GM18858 (cell line): ENCODE measurements around the gene P2RX2.
"Not testable (repeated sequence)": the region's sequence is repeated elsewhere in the genome, so short reads cannot be mapped to it uniquely, and the experiment has no call there.

Experiments
- ATAC-seq: cut with Tn5 transposase; IDR thresholded peaks from one replicate; pipeline ENCODE4 v1.9.1; 2021; ENCODE audit not compliant: unreplicated experiment

The P2RX2 gene

GRCh38 chr12:132583411-132583710 lies 35.2 kb upstream of the P2RX2 start:
- ATAC-seq: no peak

GRCh38 chr12:132583736-132584135 lies 34.8 kb upstream of the P2RX2 start:
- ATAC-seq: no peak

DNA sequence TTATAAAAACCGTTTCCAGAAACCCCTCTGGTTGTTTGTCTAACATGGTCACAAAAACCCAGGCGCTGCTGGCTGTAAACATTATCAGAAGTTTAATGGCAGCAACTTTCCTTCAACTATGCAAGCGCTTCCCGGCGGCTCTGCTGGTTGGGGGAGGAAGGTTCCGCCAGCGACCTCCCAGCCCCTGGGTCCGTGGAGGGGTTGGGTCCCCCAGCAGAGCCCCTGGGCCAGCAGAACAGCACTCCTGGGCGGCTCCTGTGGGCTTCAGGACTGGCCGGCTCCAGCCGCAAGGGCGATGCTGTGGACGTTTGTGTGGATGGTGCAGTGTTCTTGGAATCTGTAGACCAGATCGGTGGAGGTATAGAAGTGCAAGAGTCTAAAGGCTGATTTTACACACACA lies 34.1 kb upstream of the P2RX2 start:
- no peak for ATAC-seq

DNA sequence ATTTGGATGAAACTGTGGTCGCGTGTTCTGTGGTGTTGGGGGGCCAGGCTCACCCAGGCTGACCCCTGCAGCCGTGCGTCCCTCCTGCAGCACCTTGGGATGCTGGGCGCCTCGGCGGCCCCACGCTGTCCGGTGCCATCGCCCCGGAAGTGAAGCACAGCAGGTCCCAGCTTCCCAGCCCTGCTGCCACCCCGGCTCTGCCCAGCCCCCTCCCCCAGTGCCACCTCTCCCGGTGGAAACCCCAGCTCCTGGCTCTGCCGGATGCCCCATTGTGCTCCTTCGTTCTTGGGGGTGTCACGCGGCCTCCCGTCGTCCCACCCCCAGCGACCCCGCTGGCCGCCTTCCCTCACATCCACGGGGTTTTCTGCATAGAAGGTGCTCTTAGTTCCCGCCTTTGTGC lies 33.4 kb upstream of the P2RX2 start:
- ATAC-seq: no peak

DNA sequence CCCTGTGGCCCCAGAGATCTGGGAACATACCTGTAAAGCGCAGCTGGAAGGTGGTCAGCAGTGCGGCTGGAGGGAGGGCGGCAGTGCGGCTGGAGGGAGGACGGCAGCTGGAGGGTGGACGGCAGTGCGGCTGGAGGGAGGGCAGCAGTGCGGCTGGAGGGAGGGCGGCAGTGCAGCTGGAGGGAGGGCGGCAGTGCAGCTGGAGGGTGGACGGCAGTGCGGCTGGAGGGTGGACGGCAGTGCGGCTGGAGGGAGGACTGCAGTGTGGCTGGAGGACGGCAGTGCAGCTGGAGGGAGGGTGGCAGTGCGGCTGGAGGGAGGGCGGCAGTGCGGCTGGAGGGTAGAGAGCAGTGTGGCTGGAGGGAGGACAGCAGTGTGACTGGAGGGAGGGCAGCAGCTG lies 31.6 kb upstream of the P2RX2 start:
- no peak for ATAC-seq

GRCh38 chr12:132587781-132588180 lies 30.8 kb upstream of the P2RX2 start:
- ATAC-seq: no peak

GRCh38 chr12:132588319-132588718 lies 30.3 kb upstream of the P2RX2 start:
- no peak for ATAC-seq

GRCh38 chr12:132588821-132589669 lies 29.5 kb upstream of the P2RX2 start:
- no peak for ATAC-seq

DNA sequence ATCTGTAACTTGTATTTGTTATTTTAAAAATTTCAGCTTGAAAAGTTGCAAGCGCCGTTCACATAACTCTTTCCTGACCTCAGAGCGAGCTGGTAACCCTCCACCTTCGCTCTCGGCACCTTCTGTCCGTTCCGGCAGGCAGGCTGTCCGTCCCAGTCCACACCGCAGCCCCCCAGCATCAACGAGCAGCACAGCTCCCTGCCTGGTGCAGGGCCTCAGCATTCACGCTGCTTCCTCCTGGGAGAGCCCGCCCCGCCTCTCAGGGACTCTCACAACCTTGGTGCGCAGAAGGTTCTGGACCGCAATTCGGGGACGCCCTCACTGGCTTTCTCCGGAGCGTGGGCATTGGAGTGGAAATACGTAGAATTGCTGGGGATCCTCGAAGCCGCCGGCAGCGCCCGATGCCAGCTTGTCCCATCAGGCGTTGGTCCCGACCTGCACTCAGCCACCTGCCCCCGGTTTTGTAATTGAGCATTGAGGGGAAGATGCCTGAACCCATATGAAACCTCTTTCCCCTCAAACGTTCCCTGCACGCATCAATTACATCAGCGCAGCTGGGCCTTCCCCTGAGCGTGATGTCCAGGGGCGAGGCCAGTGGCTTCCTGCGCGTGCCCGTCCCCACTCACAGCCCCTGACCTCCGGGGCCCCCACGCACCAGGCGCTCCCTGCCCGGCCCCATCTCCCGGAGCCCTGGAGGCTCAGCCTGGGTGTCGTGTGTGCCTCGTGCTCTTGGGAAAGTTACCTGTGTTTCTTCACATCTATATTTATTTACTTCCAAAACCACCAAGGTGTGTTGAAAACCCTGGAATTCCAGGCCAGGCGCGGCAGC lies 27.3 kb upstream of the P2RX2 start:
- no peak for ATAC-seq

DNA sequence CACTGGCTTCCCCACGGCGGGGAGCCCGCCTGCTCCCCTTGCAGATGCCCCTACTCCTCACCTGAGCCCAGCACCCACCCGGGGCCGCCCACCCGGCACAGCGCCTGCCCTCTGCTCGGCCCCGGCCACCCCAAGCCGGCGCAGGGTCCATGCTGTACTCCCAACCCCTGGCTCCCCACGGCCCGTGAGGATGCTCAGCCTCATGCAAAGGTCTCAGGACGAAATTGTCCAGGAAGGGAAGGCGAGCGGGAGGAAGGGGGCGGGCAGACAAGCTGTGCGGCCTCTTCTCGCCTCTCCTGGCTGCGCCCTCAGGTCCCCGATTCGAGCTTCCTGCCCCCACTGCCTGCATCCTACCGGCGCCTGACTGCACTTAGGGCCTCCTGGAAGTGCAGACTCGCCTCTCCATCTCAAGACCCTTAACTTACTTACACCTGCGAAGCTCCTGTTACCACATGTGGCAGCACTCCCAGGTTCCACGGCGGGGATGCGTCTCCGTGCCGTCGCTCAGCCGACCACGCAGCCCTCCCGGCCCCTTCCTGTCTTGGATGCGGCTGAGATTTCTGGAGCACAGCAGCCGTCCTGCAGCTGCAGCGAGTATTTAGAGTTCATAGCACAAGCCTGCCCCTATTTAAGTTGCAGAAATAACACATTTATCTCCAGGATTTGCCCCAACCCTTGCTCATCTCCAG lies 26.1 kb upstream of the P2RX2 start:
- no peak for ATAC-seq

- no peak for ATAC-seq
Observed at GRCh38 chr12:132593071-132593470, 25.5 kb upstream of the P2RX2 start.

DNA sequence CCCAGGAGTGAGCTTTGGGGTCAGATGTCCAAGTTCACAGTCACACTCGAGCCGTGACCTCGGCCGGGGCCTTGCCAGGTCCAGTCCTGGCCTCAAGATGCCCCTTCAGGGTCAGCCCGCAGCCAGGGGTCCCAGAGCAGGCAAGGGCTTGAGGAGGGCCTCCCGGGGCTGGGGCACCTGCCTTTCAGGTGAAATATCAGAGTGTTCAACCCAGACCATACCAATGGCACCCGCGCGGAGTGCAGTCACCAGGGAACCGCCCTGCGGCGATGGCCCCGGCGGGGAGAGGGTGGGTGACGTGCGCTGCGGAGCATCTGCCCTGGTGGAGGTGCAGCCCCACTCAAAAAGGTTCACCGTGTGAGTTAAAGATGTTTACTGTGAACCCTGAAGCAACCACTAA lies 25.1 kb upstream of the P2RX2 start:
- no peak for ATAC-seq

DNA sequence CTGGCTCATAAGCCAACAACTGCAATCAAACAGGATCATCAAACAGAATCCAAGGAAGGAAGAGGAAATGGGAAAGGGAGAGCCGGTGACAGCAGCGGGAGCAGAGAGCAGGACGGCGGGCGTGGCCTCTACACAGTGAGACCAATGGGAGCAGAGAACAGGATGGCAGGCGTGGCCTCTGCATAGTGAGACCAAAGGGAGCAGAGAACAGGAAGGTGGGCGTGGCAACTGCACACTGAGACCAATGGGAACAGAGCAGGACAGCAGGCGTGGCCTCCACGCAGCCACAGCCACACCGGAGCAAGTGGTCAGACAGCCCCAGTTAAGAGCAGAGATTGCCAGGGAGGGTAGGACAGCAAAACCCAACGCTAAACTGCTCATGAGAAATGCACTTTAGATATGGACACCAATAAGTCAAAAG lies 24.6 kb upstream of the P2RX2 start:
- ATAC-seq: no peak

DNA sequence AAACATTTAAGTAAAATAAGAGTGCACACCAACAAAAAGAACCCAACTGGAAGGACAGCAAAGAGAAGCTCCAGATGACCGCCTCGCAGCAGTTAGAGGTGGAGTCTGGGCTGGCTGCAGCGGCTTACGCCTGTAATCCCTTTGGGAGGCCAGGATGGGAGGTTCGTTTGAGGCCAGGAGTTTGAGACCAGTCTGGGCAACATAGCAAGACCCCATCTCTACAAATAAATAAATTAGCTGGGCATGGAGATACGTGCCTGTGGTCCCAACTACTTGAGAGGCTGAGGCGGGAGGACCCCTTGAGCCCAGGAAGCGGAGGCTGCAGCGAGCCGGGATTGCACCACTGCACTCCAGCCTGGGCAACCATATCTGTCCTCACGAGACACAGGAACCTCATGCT lies 23.4 kb upstream of the P2RX2 start:
- ATAC-seq: no peak

DNA sequence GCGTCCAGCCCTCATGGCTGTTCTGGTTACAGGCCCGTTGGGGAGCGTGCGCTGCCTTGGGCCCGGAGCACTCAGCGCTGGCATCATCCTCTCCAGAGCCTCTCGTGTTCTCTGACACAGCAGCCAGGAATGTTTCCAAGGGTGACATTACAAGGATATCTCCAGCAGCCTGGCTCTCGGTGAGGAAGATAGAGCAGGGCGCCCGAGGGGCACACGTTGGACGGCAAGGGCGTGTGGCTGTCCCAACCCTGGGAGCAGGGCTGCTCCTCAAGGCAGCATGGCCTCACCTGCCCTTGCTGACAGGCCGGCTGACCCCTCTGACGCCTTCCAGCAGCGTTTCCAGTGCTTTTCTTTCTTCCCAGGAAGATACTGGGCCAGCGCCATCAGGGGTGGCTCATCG lies 22.6 kb upstream of the P2RX2 start:
- ATAC-seq: no peak

DNA sequence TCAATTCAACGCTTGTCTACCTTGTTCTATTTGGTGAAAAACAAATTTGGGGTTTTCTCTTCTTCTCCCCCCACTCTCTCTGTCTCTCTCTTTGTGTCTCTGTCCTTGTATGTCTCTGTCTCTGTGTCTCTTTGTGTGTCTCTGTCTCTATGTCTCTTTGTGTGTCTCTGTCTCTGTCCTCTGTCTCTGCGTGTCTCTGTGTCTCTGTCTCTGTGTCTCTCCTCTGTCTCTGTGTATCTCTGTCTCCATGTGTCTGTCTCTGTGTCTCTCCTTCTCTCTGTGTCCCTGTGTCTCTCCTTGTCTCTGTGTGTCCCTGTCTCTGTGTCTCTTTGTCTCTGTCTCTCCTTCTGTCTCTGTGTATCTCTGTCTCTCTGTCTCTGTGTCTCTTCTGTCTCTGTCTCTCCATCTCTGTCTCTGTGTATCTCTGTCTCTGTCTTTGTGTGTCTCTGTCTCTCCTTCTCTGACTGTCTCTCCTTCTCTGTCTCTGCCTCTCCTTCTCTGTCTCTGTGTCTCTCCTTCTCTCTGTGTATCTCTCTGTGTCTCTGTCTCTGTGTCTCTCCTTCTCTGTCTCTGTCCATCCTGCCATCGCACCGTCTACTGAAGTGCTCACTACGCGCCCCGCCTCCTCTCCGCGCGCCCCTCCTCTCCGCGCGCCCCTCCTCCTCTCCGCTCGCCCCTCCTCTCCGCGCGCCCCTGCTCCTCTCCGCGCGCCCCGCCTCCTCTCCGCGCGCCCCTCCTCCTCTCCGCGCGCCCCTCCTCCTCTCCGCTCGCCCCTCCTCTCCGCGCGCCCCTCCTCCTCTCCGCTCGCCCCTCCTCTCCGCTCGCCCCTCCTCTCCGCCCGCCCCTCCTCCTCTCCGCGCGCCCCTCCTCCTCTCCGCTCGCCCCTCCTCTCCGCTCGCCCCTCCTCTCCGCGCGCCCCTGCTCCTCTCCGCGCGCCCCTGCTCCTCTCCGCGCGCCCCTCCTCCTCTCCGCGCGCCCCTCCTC lies 21.0 kb upstream of the P2RX2 start:
- ATAC-seq: no peak

DNA sequence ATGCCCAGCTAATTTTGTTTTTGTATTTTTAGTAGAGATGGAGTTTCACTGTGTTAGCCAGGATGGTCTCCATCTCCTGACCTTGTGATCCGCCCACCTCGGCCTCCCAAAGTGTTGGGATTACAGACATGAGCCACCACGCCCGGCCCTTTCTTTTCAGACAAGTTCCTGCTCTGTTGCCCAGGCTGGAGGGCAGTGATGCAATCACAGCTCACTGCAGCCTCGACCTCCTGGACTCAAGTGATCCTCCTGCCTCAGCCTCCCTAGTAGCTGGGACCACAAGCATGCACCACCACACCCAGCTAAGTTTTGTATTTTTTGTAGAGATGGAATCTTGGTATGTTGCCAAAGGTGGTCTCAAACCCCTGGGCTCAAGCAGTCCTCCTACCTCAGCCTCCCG lies 19.1 kb upstream of the P2RX2 start:
- ATAC-seq: not testable (repeated sequence)

- no peak for ATAC-seq
Observed at GRCh38 chr12:132600048-132601032, 18.2 kb upstream of the P2RX2 start.

- no peak for ATAC-seq
Observed at GRCh38 chr12:132601171-132601883, 17.2 kb upstream of the P2RX2 start.
